CD14-positive monocyte (primary cell): ENCODE measurements around the gene CDH22. TPM values are rescaled to one million over a fixed set of nuclear protein-coding genes. Genes with fewer than 3 reads are reported as not detected.
A peak's percentile ranks its signal among the peaks of the same experiment; 100 is the strongest.

Source experiments
- DNase-seq, 3 donors: peaks; one replicate each; pipeline ENCODE4 v3.0.0-alpha.2; 2011 to 2022
- H2AFZ ChIP-seq: 2 replicates; pipeline ENCODE4 v1.6.0; 2012; ENCODE audit warnings: mild to moderate bottlenecking, low read depth, low read length, inconsistent platforms; ENCODE audit not compliant: insufficient read depth, poor library complexity, severe bottlenecking
- H3K27ac ChIP-seq, 2 donors: 1 replicate in 1 of 2; 2 replicates in 1 of 2; pipeline ENCODE4 v1.5.1; 2012 to 2013; ENCODE audit warnings: low read length in 2 of 2, control low read depth in 1 of 2, inconsistent platforms in 1 of 2, low read depth in 1 of 2, mild to moderate bottlenecking in 1 of 2
- H3K27me3 ChIP-seq, 2 donors: one replicate each; pipeline versions ENCODE4 v1.6.0 to v1.6.1; 2011 to 2013; ENCODE audit warnings: low read length in 2 of 2; ENCODE audit not compliant: control insufficient read depth in 2 of 2, insufficient read depth in 2 of 2
- H3K36me3 ChIP-seq, 2 donors: replicated peaks in 1 of 2; 1 replicate in 1 of 2; 2 replicates in 1 of 2; pipeline versions ENCODE4 v1.5.1 to v1.6.1; 2012 to 2013; ENCODE audit warnings: low read length in 2 of 2, control low read depth in 1 of 2, inconsistent platforms in 1 of 2, mild to moderate bottlenecking in 1 of 2; ENCODE audit not compliant: insufficient read depth in 2 of 2, control insufficient read depth in 1 of 2
- H3K4me1 ChIP-seq, 2 donors: 1 replicate in 1 of 2; 2 replicates in 1 of 2; pipeline versions ENCODE4 v1.5.1 to v1.6.1; 2012 to 2013; ENCODE audit warnings: low read length in 2 of 2, control low read depth in 1 of 2, inconsistent platforms in 1 of 2, mild to moderate bottlenecking in 1 of 2, moderate library complexity in 1 of 2; ENCODE audit not compliant: insufficient read depth in 2 of 2, control insufficient read depth in 1 of 2
- H3K4me2 ChIP-seq: replicated peaks from 2 replicates; pipeline ENCODE3; 2012; ENCODE audit warnings: low read length, moderate library complexity, mild to moderate bottlenecking; ENCODE audit not compliant: poor library complexity, severe bottlenecking; ENCODE audit errors: extremely low read depth
- H3K4me3 ChIP-seq, 3 experiments: fragments of 200-600 bp in 1 of 3; sonication (generic) in 1 of 3; replicated peaks in 1 of 3; 1 replicate in 2 of 3; 2 replicates in 1 of 3; pipeline ENCODE4 v1.5.1; 2011 to 2013; ENCODE audit warnings: low read length in 3 of 3, mild to moderate bottlenecking in 3 of 3, control low read depth in 2 of 3, low read depth in 2 of 3, inconsistent platforms in 1 of 3, moderate library complexity in 1 of 3
- H3K79me2 ChIP-seq: 2 replicates; pipeline ENCODE4 v1.6.0; 2012; ENCODE audit warnings: mild to moderate bottlenecking, control low read depth, inconsistent platforms, low read length, moderate library complexity; ENCODE audit not compliant: insufficient read depth
- H3K9ac ChIP-seq: 2 replicates; pipeline ENCODE4 v1.6.0; 2017; ENCODE audit warnings: low read length, mild to moderate bottlenecking; ENCODE audit not compliant: insufficient read depth, poor library complexity, severe bottlenecking
- H3K9me3 ChIP-seq, 2 donors: replicated peaks in 1 of 2; 1 replicate in 1 of 2; 2 replicates in 1 of 2; pipeline versions ENCODE4 v1.5.1 to v1.6.1; 2012 to 2013; ENCODE audit warnings: low read length in 2 of 2, control low read depth in 1 of 2; ENCODE audit not compliant: control insufficient read depth in 1 of 2, insufficient read depth in 1 of 2
- H4K20me1 ChIP-seq: 2 replicates; pipeline ENCODE4 v1.6.0; 2012; ENCODE audit warnings: mild to moderate bottlenecking, low read length, control low read depth, moderate library complexity; ENCODE audit not compliant: insufficient read depth
- H3K27ac Mint-ChIP-seq, 7 donors: one replicate each; pipeline ENCODE4 v1.8.0; 2020; ENCODE audit warnings: mild to moderate bottlenecking in 7 of 7, mixed read lengths in 7 of 7, moderate library complexity in 6 of 7, inconsistent platforms in 2 of 7
- H3K27me3 Mint-ChIP-seq, 3 donors: one replicate each; pipeline ENCODE4 v1.8.0; 2021 to 2022; ENCODE audit warnings: low read depth in 3 of 3, mild to moderate bottlenecking in 3 of 3, mixed read lengths in 3 of 3, moderate library complexity in 3 of 3, inconsistent platforms in 1 of 3
- H3K36me3 Mint-ChIP-seq, 2 donors: one replicate each; pipeline ENCODE4 v1.8.0; 2020; ENCODE audit warnings: mixed read lengths in 2 of 2, inconsistent platforms in 1 of 2, mild to moderate bottlenecking in 1 of 2
- H3K4me1 Mint-ChIP-seq: one replicate; pipeline ENCODE4 v1.8.0; 2020; ENCODE audit warnings: mild to moderate bottlenecking, mixed read lengths
- H3K4me3 Mint-ChIP-seq, 2 donors: one replicate each; pipeline ENCODE4 v1.8.0; 2020; ENCODE audit warnings: mild to moderate bottlenecking in 2 of 2, mixed read lengths in 2 of 2, moderate library complexity in 1 of 2
- H3K9me3 Mint-ChIP-seq, 7 donors: one replicate each; pipeline ENCODE4 v1.8.0; 2020 to 2022; ENCODE audit warnings: mixed read lengths in 7 of 7, mild to moderate bottlenecking in 6 of 7, moderate library complexity in 6 of 7, inconsistent platforms in 2 of 7
- WGBS: methylation state at CpG from one replicate; pipeline ENCODE4 v1.1.5; 2013; ENCODE audit warnings: missing lambda C conversion rate; ENCODE audit not compliant: insufficient coverage; 5-methylcytosine and 5-hydroxymethylcytosine counted together
- intact Hi-C, 2 donors: fragments of 100-400 bp; cut with micrococcal nuclease; formaldehyde crosslinking; loops; one replicate each; pipeline versions ENCODE4 v1.15.0 to v1.15.1; 2023
- polyA plus RNA-seq, 3 donors: library from polyadenylated mRNA; depleted of rRNA in 1 of 3; unstranded in 2 of 3; stranded (reverse) in 1 of 3; fragments of 300-500 nt in 2 of 3; fragments of >200 nt in 1 of 3; fragmentation: Illumina TruSeq in 2 of 3; gene quantifications; 1 replicate in 2 of 3; 2 replicates in 1 of 3; pipeline ENCODE4 v1.2.3, GENCODE V29; 2012 to 2021
- TF ChIP-seq, protein P1 (sequence below): fragments of 200-600 bp; IDR thresholded peaks from one replicate; pipeline ENCODE4 v1.8.0; 2022; ENCODE audit warnings: antibody characterized with exemption, mild to moderate bottlenecking

Gene CDH22
- polyA plus RNA-seq, 3 donors: not detected

DNA sequence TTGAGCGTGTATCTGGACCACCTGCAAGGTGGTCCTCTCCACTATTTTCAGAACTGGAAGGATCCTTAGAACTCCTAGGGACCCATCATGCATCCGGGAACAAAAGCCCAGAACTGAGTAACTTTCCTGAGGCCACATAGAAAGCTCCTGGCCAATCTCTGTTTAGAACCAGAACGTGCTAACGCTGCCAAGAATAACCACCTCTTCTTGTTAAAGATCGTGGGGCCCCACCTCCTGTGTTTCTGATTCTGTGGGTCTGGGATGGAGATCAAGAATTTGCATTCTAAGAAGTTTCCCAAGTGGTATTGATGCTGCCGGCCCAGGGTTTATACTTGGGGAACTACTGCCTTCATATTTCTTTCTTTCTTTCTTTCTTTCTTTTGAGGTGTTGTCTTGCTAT lies 176.9 kb downstream of the CDH22 start:
- WGBS: 63% methylated on average over 1 of the region's 6 CpGs
- peaks cover 30 to 44% (median 33%) of the 10 kb centered on the region in 3 donors for H3K27me3 Mint-ChIP-seq
- intact Hi-C loops: loop anchor here (5.0 to 10.0 kb wide), 3 partner anchors 196 to 553 kb away; partner anchors contain the start of gene TP53RK (in 1 of the 2)

DNA sequence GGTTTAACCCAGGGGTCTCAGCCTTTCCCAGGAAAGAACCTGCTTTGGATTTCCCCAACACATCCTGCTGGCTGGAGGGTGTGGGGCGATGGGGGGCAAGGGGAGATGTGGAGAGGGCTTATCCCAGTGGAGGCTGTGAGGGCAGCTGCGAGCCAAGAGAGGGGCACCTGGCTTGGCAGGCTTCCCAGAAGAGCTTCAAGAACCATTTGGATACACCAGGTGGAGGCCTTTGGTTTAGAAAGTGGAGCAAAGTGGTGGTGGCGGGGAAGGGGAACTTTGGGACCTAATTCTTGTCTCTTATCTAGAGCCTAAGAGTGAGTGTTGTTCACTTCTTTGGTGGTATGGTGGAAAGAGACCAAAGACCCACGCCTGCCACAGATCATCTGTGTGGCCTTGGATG lies 177.8 kb downstream of the CDH22 start:
- intact Hi-C loops: loop anchor here (5.0 to 10.0 kb wide), 3 partner anchors 197 to 554 kb away; partner anchors contain the start of gene TP53RK (in 1 of the 2)
- Mint-ChIP-seq H3K9me3 (peaks cover 0 to 2% (median 0%) of the 10 kb centered on the region in 7 donors), H3K27me3 (peaks cover 30 to 44% (median 34%) of the 10 kb centered on the region in 3 donors), H3K4me1 (peaks cover 4% of the 10 kb centered on the region), H3K36me3 (peaks cover 0 to 12% of the 10 kb centered on the region in 2 donors), H3K4me3 (no peak overlapping the region), H3K27ac (no peak overlapping the region)
- Histone ChIP-seq H3K27me3 (peaks cover 0 to 7% of the 10 kb centered on the region in 2 donors), H3K9me3 (no peaks in the 10 kb centered on the region), H4K20me1 (peaks cover 6% of the 10 kb centered on the region), H3K27ac (no peak overlapping the region), H3K4me2 (no peak overlapping the region), H3K79me2 (no peaks in the 10 kb centered on the region), H3K36me3 (no peaks in the 10 kb centered on the region), H2AFZ (no peak overlapping the region), H3K9ac (no peak overlapping the region), H3K4me3 (no peak overlapping the region), H3K4me1 (no peaks in the 10 kb centered on the region)
- WGBS: 59% methylated on average over 2 of the region's 4 CpGs
- TF ChIP-seq, protein P1, sequence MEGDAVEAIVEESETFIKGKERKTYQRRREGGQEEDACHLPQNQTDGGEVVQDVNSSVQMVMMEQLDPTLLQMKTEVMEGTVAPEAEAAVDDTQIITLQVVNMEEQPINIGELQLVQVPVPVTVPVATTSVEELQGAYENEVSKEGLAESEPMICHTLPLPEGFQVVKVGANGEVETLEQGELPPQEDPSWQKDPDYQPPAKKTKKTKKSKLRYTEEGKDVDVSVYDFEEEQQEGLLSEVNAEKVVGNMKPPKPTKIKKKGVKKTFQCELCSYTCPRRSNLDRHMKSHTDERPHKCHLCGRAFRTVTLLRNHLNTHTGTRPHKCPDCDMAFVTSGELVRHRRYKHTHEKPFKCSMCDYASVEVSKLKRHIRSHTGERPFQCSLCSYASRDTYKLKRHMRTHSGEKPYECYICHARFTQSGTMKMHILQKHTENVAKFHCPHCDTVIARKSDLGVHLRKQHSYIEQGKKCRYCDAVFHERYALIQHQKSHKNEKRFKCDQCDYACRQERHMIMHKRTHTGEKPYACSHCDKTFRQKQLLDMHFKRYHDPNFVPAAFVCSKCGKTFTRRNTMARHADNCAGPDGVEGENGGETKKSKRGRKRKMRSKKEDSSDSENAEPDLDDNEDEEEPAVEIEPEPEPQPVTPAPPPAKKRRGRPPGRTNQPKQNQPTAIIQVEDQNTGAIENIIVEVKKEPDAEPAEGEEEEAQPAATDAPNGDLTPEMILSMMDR: no peak
- no peak for DNase-seq

More for the DNA sequence above, 176.9 kb downstream of the CDH22 start:
- H3K27me3 ChIP-seq: peaks cover 0 to 7% of the 10 kb centered on the region in 2 donors
- Mint-ChIP-seq H3K9me3 (peaks cover 0 to 2% (median 0%) of the 10 kb centered on the region in 7 donors), H3K4me1 (peaks cover 4% of the 10 kb centered on the region), H3K27ac (peak overlapping the region in 1 of 7 donors; percentile 42), H3K36me3 (peaks cover 0 to 8% of the 10 kb centered on the region in 2 donors), H3K4me3 (no peak overlapping the region)
- H3K4me1 ChIP-seq: no peaks in the 10 kb centered on the region
- H3K27ac ChIP-seq: no peak overlapping the region
- H3K4me3 ChIP-seq: no peak overlapping the region
- no peak overlapping the region for H3K4me2 ChIP-seq
- TF ChIP-seq, protein P1: no peak
- H3K9ac ChIP-seq: no peak overlapping the region
- H3K36me3 ChIP-seq: no peaks in the 10 kb centered on the region
- H4K20me1 ChIP-seq: peaks cover 6% of the 10 kb centered on the region
- no peaks in the 10 kb centered on the region for H3K9me3 ChIP-seq
- no peaks in the 10 kb centered on the region for H3K79me2 ChIP-seq
- DNase-seq: no peak
- no peak overlapping the region for H2AFZ ChIP-seq
